Osteocyte (in vitro differentiated cells): ENCODE measurements around the gene DHRS4. TPM values are rescaled to one million over a fixed set of nuclear protein-coding genes. Genes with fewer than 3 reads are reported as not detected.
"Not testable (repeated sequence)": the region's sequence is repeated elsewhere in the genome, so short reads cannot be mapped to it uniquely, and the experiment has no call there.

Experiments used
- DNase-seq: peaks from one replicate; pipeline ENCODE4 v3.0.0; 2021; ENCODE audit warnings: mixed read lengths; ENCODE audit not compliant: unreplicated experiment; ENCODE audit errors: extremely low spot score
- H3K27ac Mint-ChIP-seq: one replicate; pipeline ENCODE4 v1.8.0; 2021; ENCODE audit warnings: mild to moderate bottlenecking, mixed read lengths; ENCODE audit not compliant: unreplicated experiment
- H3K27me3 Mint-ChIP-seq: one replicate; pipeline ENCODE4 v1.8.0; 2021; ENCODE audit warnings: mixed read lengths; ENCODE audit not compliant: unreplicated experiment
- H3K36me3 Mint-ChIP-seq: one replicate; pipeline ENCODE4 v1.8.0; 2021; ENCODE audit warnings: mixed read lengths; ENCODE audit not compliant: unreplicated experiment
- H3K4me1 Mint-ChIP-seq: one replicate; pipeline ENCODE4 v1.8.0; 2021; ENCODE audit warnings: mixed read lengths; ENCODE audit not compliant: unreplicated experiment
- H3K4me3 Mint-ChIP-seq: one replicate; pipeline ENCODE4 v1.8.0; 2021; ENCODE audit warnings: mild to moderate bottlenecking, moderate library complexity, mixed read lengths; ENCODE audit not compliant: unreplicated experiment
- H3K9me3 Mint-ChIP-seq: one replicate; pipeline ENCODE4 v1.8.0; 2021; ENCODE audit warnings: mixed read lengths; ENCODE audit not compliant: unreplicated experiment
- CTCF ChIP-seq: fragments of 200-600 bp; sonication (generic); IDR thresholded peaks from 2 replicates; pipeline ENCODE4 v1.5.0; 2021; ENCODE audit warnings: antibody characterized with exemption, mild to moderate bottlenecking, moderate library complexity
- total RNA-seq: library from RNA; stranded (reverse); gene quantifications from 2 replicates; pipeline ENCODE4 v1.2.1, GENCODE V29; 2021

The DHRS4 gene
- total RNA-seq, 1 donor from 2014 or later, result 19.6 TPM

DNA sequence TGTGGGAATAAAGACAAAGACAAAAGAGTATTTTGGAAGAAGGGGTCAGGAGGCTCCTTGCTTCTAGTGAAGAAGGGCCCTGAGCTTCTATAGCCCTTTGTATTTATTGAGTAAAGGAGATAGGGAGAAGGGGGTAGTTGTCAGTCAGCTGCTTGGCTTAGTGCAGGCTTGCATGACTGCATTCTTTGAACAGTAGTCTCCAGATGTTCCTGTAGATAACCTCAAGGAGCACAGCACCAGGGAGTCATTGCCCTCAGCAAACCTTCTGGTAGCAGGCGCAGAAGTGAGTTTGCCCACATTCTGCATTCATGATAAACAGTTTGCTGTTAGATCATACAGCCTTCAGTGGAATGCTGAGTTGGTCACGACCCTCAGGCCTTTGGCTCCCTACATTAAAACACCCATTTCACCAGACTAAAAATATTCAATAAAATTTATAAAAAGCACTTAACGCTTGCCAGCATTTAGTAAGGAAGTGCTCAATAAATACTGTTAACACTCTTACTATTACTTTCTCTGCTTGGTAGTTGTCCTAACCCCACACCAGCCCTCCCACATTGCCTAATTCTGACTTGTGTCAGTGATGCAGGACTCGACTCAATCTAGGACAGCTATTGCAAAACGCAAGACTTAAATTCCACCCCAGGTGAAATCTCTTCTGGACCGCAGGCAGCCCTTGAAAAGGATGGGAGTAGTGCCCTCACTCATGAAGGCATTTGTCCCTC, 3.0 kb upstream of the DHRS4 start:
- DNase-seq, result no peak
- Mint-ChIP-seq H3K4me1 (peaks cover 21% of the 10 kb centered on the region), H3K4me3 (no peak overlapping the region), H3K36me3 (peaks cover 11% of the 10 kb centered on the region), H3K27ac (no peak overlapping the region), H3K9me3 (peaks cover 18% of the 10 kb centered on the region), H3K27me3 (no peaks in the 10 kb centered on the region)
- TF ChIP-seq CTCF, result no peak

GRCh38 chr14:23951136-23951466, 2.5 kb upstream of the DHRS4 start:
- Mint-ChIP-seq H3K9me3 (peaks cover 18% of the 10 kb centered on the region), H3K36me3 (peaks cover 12% of the 10 kb centered on the region), H3K4me1 (peaks cover 21% of the 10 kb centered on the region)
- not testable (repeated sequence) for DNase-seq, H3K27ac Mint-ChIP-seq, H3K4me3 Mint-ChIP-seq, H3K27me3 Mint-ChIP-seq

DNA sequence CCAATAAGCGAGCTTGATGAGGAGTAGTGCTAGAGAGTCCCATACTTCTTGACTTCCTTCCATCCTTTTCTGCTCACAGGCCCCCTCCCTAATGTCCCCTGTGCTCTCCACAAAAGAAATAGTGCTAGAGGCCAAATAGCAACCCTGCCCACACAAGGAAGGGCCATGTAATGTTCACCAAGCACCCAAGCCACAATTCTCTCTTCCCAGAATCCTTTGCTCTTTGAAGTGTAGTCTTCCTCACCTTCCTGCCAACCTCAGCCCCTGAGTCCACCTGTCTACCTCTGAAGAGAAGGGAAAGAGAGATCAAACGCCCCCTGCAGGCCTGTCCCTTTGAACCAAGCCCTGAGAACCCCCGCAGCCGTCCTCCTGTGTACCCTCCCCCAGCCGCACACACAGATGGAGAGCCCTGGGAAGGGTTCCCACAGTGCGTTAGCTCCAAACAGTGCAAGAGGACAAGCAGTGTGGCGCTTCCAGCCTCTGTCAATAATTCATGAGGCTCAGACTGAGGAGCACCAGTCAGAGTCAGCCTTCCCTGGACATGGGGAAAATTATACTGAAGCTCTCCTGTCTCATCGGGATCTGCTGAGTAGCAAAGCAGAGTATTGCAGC, 1.9 kb upstream of the DHRS4 start:
- peaks cover 12% of the 10 kb centered on the region for H3K36me3 Mint-ChIP-seq
- no peak for TF ChIP-seq CTCF
- H3K4me1 Mint-ChIP-seq, result peaks cover 21% of the 10 kb centered on the region
- H3K4me3 Mint-ChIP-seq, result peak overlapping the region; percentile 9
- no peaks in the 10 kb centered on the region for H3K27me3 Mint-ChIP-seq
- peaks cover 18% of the 10 kb centered on the region for H3K9me3 Mint-ChIP-seq
- DNase-seq, result no peak
- no peak overlapping the region for H3K27ac Mint-ChIP-seq

DNA sequence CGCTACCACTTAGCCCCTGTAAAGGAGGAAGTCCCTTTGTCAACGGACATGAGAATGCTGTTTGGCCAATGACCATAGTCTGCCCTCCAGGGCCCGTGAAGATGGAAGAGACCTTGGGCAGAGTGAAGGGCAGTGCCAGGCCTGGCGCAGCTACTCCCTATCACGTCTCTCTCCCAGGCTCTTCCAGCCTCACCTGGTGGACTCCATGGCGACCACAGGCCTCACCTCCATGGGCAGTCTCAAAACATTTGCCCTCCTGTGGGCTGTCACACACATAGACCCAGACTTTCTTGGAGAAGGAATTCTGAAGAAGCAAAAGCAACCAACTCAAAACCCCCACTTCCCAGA, 480 bp upstream of the DHRS4 start:
- H3K27ac Mint-ChIP-seq, DNase-seq, H3K27me3 Mint-ChIP-seq: not testable (repeated sequence)
- Mint-ChIP-seq H3K4me1 (peaks cover 21% of the 10 kb centered on the region), H3K36me3 (peaks cover 15% of the 10 kb centered on the region), H3K4me3 (peak overlapping the region; percentile 100), H3K9me3 (peaks cover 13% of the 10 kb centered on the region)

DNA sequence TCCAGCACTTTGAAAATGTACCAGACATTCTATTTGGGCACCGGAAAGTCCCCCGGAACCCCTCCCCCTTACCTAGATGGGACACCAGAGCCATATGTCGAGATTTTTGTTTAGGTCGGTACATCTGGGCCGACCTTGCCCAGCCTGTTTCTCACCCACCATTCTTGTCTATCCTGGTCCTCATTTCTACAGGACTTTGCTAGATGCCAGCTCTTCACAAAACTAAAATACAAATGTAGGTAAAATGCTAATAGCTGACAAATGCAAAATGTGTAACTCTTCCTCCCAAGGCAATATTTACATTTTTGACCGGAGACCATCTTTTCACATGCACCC, 677 bp downstream of the DHRS4 start:
- H3K9me3 Mint-ChIP-seq, result peaks cover 10% of the 10 kb centered on the region
- peak overlapping the region; percentile 100 for H3K4me3 Mint-ChIP-seq
- H3K36me3 Mint-ChIP-seq, result peaks cover 13% of the 10 kb centered on the region
- H3K27me3 Mint-ChIP-seq, DNase-seq: not testable (repeated sequence)
- peaks cover 21% of the 10 kb centered on the region for H3K4me1 Mint-ChIP-seq
- H3K27ac Mint-ChIP-seq, result peak overlapping the region; percentile 97

- not testable (repeated sequence) for H3K9me3 Mint-ChIP-seq, DNase-seq, H3K27me3 Mint-ChIP-seq, H3K4me3 Mint-ChIP-seq, H3K27ac Mint-ChIP-seq
- H3K4me1 Mint-ChIP-seq, result peaks cover 21% of the 10 kb centered on the region
- peaks cover 13% of the 10 kb centered on the region for H3K36me3 Mint-ChIP-seq
These were observed 1.4 kb downstream of the DHRS4 start for GRCh38 chr14:23954965-23955364.

DNA sequence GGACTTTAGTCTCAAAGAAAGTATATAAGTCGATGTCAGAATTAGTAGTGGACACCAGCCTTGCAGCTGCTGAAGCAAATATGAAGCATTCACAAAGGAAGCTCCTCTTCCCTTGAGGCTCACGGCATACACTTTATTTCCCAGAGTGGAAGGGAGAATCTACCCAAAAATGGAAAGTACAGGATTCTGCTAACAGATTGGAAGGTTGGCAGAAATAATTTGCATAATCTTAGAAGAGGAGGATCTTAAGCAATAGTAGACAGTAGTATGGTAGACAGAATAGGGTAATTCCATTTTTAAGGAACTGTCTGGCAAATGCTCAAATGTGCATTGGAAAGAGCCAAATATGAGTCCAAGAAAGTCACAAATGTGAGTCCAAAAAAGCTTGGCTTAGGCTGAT, 2.2 kb downstream of the DHRS4 start:
- H3K9me3 Mint-ChIP-seq, H3K4me3 Mint-ChIP-seq, H3K27me3 Mint-ChIP-seq, H3K27ac Mint-ChIP-seq, DNase-seq: not testable (repeated sequence)
- Mint-ChIP-seq H3K4me1 (peaks cover 21% of the 10 kb centered on the region), H3K36me3 (peaks cover 12% of the 10 kb centered on the region)

- not testable (repeated sequence) for H3K4me3 Mint-ChIP-seq, H3K36me3 Mint-ChIP-seq, H3K27me3 Mint-ChIP-seq, H3K27ac Mint-ChIP-seq, DNase-seq, H3K9me3 Mint-ChIP-seq
- H3K4me1 Mint-ChIP-seq, result peaks cover 12% of the 10 kb centered on the region
These were observed 4.5 kb downstream of the DHRS4 start for GRCh38 chr14:23957913-23958569.

DNA sequence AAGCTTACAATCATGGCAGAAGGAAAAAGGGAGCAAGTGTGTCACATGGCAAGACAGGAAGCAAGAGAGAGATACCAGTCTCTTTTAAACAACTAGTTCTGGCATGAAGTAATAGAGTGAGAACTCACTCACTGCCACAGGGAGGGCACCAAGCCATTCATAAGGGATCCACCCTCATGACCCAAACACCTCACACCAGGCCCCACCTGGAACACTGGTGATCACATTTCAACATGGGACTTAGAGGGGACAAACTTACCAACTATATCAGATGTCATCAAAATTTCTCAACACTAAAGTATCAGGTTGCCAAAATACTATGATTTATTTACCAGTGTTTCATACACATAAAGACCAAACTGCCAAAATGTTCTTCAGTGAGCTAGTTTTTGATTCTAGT, 7.3 kb downstream of the DHRS4 start:
- H3K27ac Mint-ChIP-seq, DNase-seq, H3K9me3 Mint-ChIP-seq, H3K36me3 Mint-ChIP-seq, H3K4me3 Mint-ChIP-seq, H3K4me1 Mint-ChIP-seq, H3K27me3 Mint-ChIP-seq: not testable (repeated sequence)

DNA sequence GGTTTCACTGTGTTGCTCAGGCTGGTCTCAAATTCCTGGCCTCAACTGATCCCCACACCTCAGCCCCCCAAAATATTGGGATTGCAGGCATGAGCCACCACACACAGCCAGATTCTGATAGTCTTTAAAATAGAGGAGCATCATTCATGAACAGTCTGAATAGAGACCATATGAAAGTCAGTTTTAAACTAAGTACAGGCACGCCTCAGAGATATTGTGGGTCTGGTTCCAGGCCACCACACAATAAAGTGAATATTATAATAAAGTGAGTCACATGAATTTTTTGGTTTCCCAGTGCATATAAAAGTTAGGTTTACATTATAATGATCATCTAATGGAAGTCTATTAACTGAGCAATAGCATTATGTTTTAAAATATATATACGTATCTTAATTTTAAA, 8.1 kb downstream of the DHRS4 start:
- H3K9me3 Mint-ChIP-seq, H3K27ac Mint-ChIP-seq, H3K36me3 Mint-ChIP-seq, DNase-seq, H3K27me3 Mint-ChIP-seq, H3K4me1 Mint-ChIP-seq, H3K4me3 Mint-ChIP-seq: not testable (repeated sequence)
